NCI-H2107 treated with DMSO at 0.1 percent for 48 hours (cell line): Measurements from ENCODE around the gene MYOD1.
A peak's percentile ranks its signal among the peaks of the same experiment; 100 is the strongest.

Experiments used
- DNase-seq: peaks from one replicate; lab custom pipeline; 2025; ENCODE audit not compliant: unreplicated experiment; lab: John Stamatoyannopoulos, UW

Gene MYOD1

DNA sequence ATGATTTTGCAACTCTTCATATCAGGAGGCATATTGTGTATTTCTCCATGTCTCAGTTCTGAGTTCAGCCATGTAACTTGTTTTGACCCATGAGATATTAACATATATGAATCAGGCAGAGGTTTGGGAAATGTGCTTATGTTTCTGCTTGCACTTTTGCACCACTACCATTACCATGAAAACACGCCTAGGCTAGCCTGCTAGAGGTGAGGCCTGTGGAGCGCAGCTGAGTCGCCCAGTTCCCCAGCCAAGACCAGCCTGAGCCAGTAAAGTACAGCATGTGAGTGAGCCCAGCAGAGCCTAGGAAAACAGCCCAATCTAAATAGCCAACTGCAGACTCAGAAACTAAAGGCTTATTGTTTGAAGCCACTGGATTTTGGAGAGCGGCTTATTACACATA lies 18.4 kb upstream of the MYOD1 start:
- DNase-seq = no peak

DNA sequence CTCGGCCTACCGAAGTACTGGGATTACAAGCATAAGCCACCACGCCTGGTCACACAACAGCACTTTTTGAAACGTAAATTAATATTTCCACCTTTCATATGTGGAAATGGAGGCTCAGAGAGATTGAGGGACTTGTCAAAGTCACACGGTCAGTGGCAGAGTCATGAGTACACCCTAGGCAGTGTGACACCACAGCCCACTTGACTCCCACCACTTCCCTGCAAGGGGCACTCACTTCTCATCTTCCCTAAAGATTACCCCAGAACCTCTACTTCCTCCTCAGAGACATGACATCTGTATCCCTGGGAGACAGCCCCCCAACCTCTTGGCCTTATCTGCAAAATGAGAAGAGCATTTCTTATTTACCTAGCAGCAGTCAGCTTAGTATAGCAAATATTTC lies 16.5 kb upstream of the MYOD1 start:
- DNase-seq = no peak

DNA sequence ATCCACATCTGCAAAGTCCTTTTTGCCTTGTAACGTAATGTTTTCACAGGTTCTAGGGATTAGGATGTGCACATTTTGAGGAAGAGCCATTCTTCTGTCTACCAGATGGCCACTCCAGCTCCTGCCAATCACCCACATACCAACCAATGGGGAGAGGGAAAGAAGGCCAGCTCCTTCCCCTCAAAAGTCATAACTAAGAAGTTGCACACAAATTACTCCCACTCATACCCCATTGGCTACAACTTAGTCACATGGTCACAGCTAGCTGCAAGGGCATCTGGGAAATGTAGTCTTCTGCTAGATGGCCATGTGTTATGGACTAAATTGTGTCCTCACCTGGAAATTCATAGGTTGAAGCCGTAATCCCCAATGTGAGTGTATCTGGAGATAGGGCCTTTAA lies 15.4 kb upstream of the MYOD1 start:
- no peak for DNase-seq

DNA sequence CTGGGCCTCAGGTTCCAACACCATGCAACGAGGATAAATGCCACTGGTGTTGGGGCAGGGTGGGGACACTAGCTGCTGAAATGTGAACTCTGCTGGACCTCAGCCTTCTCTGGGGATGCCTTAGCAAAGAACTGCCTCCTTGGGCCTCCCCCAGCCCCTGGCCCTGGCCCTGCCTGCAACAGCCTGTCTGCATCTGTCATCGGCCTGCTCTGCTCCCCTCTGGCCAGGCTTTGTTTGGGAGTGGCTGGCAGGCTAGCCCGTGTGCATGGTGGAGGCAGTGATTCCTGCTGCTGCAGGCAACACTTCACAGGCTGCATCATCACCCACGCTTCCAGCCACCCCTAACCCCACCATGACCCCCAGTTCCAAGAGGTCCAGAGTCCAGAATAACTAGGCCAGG lies 11.5 kb upstream of the MYOD1 start:
- DNase-seq = no peak

DNA sequence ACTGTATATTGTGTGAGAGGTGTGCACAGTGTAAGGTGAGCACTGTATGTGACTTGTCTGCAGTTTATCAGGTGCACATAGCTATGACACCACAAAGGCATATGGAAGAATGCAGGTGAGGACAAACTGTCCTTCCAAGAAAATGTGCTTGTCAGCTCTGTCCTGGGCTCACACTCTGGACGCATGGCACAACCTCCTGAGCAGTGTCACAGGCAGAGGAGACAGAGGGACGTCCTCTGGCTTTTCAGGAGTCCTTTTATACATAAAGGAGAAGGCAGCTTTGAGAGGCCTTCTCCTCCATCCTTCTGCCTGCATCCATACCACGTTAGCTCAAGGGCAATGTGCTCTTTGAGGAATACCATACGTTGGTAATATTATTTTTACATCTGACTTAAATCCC lies 7.5 kb upstream of the MYOD1 start:
- DNase-seq = no peak

DNA sequence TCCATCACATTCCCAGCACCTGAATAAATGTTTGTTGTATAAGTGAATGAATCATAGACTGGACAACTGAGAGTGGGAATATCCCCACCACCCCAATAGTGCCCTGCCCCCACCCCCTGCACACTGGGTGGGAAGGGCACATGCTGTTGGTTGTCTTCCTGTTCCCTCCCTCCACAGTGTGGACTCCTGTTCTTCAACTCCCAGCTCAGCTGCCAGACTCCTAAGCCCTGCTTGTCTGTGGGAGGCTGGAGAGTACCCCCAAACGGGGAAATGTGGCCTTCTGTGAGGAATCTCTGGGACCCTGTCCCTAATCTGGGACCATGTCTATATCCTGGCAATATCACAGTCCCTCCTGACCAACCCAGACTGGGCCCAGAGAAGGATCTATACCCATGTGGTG lies 5.5 kb upstream of the MYOD1 start:
- DNase-seq = no peak

DNA sequence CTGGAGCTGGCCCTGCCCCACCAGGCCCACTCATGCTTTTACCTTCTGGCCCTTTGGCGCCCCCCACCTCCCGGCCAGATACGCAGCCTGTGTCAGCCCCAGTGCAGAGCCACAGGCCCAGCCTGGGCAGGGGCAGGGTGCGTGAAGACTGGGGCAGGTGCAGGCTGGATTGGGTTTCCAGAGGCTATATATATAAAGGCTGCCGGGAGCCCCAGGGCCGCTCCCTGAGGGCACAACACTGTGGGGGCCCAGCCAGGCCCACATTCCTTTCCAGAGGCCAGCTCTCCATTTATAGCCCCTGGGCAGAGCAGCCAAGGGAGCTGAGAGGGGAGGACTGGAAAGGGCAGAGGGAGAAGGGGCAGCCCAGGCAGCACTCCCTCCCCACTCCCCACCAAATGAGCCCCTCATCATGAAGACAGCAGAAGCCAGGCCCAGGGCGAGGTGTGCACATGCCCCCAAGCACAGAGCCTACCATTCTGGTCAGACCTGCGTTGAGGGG lies 5.0 kb upstream of the MYOD1 start:
- no peak for DNase-seq

DNA sequence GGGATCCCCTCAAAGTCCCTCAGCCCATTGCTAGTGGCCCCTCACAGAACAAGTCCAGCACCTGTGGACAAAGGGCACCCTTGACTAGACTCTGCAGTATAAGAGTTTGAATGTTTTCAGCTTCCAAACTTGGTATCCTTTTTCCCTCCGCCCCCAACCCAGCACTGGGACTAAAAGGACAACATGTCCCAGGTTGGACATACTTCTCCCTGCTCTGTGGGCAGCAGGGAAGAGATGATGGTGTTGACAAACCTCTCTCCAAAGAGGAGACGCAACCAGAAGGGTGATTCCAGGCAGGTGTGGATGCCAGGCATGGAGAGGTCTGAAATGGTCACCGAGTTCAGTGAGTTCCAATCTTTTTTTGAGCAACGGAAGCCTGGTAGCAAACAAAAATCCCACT lies 4.5 kb upstream of the MYOD1 start:
- no peak for DNase-seq

DNA sequence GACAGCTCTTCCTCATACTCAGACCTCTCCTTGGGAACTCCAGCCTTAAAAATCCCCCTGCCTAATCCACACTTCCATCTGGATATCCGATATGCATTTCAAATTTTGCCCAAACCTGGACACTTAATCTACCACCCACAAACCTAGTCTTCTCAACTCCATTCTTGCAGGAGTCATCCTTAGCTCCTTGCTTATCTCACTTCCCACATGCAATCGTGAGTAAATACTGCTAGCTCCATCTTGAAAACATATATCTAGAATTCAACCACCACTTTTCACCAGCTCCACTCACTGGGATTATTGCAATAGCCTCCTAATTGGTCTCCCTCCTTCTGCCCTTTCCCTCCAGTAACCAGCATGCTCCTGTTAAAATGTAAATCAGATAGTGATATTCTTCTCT lies 2.6 kb upstream of the MYOD1 start:
- no peak for DNase-seq

DNA sequence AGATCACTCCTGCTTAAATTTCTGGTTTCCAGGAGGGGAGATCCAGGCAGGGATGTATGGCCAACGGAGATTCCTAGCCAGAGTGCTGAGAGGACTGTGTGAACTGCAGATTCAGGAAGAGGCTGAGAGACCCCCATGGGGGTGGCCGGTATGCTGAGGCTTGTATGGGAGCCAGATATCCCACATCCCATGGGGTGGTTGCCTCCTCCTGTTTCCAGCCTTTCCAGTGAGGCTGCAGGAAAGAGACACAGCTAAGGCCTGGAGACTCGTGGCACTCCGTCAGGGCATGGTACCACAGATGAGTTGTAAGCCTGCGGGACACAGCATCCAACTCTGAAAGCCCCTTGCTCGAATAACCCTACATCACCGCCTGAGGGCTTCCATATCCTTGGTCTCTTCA lies 1.4 kb upstream of the MYOD1 start:
- DNase-seq = no peak

DNA sequence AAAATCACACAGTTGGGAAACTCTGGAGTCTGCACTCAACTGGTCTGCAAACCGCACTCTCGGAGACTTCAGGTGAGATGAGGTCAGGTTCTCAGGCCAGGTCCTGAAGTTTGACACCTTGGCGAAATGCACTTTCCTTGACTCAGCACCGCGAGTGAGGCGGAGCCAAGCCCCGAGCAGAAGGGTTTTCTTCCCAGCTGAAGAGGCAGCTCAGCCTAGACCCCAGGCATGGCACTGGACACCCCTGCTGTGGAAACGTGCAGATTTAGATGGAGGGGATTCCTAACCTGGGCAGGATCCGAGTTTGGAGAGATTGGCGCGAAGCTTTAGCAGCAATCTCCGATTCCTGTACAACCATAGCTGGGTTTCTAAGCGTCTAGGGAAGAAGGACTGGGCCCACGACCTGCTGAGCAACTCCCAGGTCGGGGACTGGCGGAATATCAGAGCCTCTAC lies 835 bp upstream of the MYOD1 start:
- no peak for DNase-seq

DNA sequence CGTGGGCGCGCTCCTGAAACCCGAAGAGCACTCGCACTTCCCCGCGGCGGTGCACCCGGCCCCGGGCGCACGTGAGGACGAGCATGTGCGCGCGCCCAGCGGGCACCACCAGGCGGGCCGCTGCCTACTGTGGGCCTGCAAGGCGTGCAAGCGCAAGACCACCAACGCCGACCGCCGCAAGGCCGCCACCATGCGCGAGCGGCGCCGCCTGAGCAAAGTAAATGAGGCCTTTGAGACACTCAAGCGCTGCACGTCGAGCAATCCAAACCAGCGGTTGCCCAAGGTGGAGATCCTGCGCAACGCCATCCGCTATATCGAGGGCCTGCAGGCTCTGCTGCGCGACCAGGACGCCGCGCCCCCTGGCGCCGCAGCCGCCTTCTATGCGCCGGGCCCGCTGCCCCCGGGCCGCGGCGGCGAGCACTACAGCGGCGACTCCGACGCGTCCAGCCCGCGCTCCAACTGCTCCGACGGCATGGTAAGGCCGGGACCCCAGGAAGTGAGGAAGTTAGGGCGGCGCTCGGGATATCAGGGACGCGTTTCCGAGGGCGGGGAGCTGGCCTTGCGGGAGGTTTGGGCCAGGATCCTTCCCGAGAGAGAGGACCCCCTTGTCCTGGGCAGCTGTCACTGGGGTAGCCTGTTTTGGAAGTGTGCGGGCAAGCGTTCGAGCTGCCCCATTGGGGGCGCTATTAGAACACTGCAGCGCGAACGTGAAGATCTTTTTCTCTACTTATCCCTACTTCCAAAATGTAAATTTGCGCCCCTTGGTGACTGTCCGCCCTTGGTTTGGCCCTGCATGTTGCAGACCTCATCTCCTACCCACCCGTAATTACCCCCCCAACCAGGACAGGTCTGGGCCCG lies 796 bp downstream of the MYOD1 start:
- no peak for DNase-seq

DNA sequence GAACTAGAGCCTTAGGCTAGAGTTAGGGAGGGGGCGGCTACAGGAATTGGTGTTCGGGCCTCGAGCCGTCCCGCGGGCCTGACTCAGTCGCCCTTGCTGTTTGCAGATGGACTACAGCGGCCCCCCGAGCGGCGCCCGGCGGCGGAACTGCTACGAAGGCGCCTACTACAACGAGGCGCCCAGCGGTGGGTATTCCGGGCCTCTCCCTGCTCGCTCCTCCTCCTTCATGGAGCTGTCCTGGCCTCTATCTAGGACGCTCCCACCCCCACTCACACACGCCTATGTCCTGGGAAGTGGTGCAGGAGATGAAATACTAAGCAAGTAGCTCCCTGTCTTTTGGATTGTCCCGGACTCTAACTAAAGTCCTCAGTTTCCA lies 1.4 kb downstream of the MYOD1 start:
- DNase-seq = no peak

DNA sequence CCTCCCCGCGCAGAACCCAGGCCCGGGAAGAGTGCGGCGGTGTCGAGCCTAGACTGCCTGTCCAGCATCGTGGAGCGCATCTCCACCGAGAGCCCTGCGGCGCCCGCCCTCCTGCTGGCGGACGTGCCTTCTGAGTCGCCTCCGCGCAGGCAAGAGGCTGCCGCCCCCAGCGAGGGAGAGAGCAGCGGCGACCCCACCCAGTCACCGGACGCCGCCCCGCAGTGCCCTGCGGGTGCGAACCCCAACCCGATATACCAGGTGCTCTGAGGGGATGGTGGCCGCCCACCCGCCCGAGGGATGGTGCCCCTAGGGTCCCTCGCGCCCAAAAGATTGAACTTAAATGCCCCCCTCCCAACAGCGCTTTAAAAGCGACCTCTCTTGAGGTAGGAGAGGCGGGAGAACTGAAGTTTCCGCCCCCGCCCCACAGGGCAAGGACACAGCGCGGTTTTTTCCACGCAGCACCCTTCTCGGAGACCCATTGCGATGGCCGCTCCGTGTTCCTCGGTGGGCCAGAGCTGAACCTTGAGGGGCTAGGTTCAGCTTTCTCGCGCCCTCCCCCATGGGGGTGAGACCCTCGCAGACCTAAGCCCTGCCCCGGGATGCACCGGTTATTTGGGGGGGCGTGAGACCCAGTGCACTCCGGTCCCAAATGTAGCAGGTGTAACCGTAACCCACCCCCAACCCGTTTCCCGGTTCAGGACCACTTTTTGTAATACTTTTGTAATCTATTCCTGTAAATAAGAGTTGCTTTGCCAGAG lies 2.0 kb downstream of the MYOD1 start:
- no peak for DNase-seq

DNA sequence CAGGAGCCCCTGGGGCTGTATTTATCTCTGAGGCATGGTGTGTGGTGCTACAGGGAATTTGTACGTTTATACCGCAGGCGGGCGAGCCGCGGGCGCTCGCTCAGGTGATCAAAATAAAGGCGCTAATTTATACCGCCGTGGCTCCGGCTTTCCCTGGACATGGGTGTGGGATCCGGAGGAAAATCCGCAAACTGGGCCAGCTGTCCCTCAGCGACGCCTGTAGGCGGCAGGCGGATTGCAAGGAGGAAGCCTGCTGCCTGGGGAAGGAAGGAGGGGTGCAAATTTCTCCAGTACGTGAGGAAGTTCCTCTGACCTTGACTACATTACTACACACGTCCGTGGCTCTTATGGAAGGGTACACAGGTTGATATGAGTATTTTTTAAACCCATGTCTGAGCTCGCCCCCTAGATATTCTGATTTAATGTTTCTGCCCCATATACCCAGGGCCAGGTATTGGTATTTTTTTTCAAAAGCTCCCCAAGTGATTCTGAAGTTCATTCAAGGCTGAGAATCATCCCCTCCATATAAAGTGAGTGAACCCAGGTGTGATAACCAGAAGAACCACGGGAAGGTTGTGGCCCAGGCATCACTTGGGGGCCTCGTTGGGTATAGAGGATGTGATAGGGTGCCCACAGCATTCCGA lies 2.8 kb downstream of the MYOD1 start:
- no peak for DNase-seq

DNA sequence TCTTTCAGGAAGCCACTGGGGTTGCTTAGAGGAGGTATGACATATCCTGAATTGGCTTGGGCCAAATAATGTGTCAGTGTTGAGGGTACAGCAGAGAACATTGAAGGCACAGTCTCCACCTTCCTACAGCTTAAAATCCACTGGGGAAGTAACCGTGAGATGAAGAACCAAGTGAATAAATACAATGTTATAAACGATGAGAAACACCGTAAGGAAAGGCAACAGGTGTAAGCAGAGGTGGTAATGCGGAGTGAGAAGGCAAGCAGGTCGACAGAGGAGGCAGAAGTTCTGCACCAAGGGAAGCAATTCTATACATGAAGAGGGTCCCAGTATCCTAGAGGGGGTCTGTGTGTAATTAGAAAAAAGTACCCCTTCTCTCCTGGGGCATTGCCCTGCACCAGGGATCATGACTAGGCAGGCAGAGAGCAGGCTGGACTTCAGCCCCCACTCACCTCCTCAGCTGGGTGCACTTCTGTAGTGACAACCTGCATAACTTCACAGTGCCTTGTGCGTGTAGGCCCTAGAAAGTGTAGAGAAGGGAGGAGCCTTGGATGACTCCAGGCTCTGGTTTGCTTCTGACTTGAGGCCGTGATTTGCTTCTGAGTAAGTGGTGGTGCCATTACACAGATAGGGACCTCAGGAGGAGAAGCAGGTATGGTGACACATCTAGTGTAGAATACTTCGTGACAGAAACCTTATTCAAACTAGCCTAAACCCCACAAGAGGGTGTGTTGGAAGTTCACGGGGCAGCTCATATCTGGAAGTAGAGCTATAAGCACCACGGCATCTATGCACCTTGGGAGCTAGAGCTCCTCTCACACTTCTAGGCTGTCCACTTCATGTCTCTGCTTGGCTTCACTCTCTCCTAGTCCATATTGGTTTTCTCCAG lies 4.9 kb downstream of the MYOD1 start:
- DNase-seq = no peak

DNA sequence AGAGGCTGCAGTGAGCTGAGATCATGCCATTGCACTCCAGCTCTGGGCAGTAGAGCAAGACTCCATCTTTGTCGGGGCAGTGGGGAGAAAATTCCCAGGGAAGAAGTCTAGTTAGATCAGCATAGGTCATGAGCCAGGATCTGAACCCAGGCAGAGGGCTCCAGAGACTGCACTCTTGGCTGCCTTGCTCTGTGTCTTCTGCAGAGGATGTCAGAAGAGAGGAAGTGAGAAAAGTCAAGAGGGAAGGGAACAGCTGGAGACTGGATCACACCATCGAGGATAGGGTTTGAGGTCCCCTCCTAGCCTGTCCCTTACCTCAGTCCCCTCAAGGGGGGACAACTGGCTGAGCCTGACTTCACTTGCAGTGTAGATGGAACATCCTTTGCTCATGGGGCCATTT lies 5.8 kb downstream of the MYOD1 start:
- DNase-seq = no peak

DNA sequence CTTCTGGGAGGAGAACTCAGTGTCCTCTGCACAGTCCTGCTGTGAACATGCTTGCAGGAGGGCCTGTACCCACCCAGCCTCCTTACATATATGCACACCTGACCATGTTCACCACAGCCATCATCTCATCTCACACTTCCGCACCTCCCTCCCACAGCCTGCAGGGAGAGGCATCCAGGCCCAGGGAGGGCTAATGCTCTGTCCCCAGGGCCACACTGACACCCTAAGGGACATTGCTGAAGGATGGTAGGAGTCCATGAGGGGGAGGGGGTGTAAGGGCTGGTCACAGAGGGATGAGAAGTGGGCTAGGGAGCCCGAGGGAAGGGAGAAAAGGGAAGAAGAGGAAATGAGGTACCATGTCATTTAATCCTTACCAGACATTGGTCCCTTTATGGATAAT lies 10.8 kb downstream of the MYOD1 start:
- DNase-seq = no peak

DNA sequence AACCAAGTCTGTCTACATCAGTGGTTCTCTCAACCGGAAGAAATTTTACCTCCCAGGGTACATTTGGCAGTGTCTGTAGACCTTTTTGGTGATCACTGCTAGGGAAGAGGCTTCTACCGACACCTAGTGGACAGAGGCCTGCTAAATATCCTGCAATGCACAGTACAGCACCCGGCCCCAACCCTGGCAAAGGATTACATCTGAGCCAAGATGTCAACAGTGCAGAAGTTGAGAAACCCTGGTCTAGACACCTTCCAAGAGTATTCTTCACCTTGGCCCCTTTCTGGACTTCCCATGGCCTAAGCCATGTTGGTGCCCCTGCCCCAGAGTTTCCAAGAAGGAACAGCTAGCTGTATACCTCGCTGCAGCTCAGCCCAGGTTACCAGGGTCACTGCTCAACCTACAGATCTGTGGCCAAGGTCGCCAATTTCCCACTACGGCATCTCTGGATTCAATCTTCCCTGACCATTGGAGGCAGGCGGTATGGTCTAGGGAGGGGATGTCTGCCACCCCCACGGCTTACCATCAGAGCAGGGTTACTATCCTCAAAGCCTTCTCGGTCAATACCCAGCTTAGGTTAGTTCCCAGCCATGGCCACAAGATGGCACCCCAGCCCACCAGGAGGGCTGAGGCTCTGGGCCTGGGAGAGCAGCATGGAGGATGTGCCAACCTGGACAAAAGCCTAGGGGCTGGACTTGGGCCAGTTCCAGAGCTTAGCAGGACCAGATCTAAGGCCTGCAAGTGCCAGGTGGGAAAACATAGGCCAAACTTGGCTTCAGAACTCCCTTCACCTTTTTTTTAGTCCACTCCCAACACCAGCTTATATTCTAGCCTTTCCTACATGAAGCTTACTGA lies 11.5 kb downstream of the MYOD1 start:
- peak; percentile 81 for DNase-seq

DNA sequence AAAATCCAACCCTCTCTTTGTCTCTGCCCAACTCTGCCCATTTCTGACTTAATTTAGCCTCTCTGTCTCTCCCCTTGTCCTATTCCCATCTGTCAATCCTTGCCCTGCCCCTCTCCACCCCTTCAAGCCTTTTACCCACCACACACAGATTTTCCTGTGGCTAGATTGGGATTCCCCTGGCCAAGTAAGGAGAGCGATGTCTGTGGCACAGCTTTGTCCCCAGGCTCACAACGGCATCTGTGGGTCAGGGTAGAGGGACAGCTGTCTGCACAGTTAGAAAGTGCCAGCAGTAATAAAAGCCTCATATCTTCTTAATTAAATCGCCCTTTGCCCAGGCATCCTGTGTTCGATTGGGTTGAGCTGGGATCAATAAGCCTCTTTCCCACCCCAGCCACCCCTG lies 13.9 kb downstream of the MYOD1 start:
- no peak for DNase-seq
